Spinal cord (tissue), 10 donors: ENCODE results near the gene XRCC4. TPM values are rescaled to one million over a fixed set of nuclear protein-coding genes. Genes with fewer than 3 reads are reported as not detected.

Experiments
- DNase-seq, 6 donors: peaks; one replicate each; pipeline versions ENCODE4 v3.0.0 to v3.0.0-alpha.2; 2013 to 2015; ENCODE audit warnings: low spot score in 6 of 6, low read depth in 4 of 6
- H3K27ac ChIP-seq: one replicate; pipeline ENCODE4 v1.5.1; 2013; ENCODE audit warnings: low read depth, low read length, control low read depth
- H3K27me3 ChIP-seq: one replicate; pipeline ENCODE4 v1.6.1; 2013; ENCODE audit warnings: low read length; ENCODE audit not compliant: control insufficient read depth, insufficient read depth
- H3K36me3 ChIP-seq: one replicate; pipeline ENCODE4 v1.6.1; 2013; ENCODE audit warnings: low read length; ENCODE audit not compliant: control insufficient read depth, insufficient read depth
- H3K4me1 ChIP-seq: one replicate; pipeline ENCODE4 v1.6.1; 2013; ENCODE audit warnings: low read length; ENCODE audit not compliant: control insufficient read depth, insufficient read depth
- H3K4me3 ChIP-seq: one replicate; pipeline ENCODE4 v1.5.1; 2013; ENCODE audit warnings: low read depth, low read length, control low read depth
- H3K9me3 ChIP-seq: one replicate; pipeline ENCODE4 v1.6.1; 2013; ENCODE audit warnings: low read length; ENCODE audit not compliant: control insufficient read depth, insufficient read depth
- WGBS: methylation state at CpG from one replicate; pipeline ENCODE4 v1.1.5; 2013; ENCODE audit warnings: missing lambda C conversion rate; ENCODE audit not compliant: insufficient coverage; 5-methylcytosine and 5-hydroxymethylcytosine counted together
- long read RNA-seq, 4 donors: transcript quantifications; one replicate each; lab custom pipeline, GENCODE V29; 2026
- polyA plus RNA-seq, 2 donors: library from polyadenylated mRNA; unstranded; fragments of 120-200 nt; gene quantifications; one replicate each; pipeline ENCODE4 v1.2.1, GENCODE V29; 2013; ENCODE audit not compliant: insufficient read length in 2 of 2
- total RNA-seq, 2 donors: library from RNA; depleted of rRNA in 1 of 2; stranded (reverse); fragments of 120-200 nt in 1 of 2; fragments of >200 nt in 1 of 2; gene quantifications; one replicate each; pipeline versions ENCODE4 v1.2.3 to v1.2.4, GENCODE V29; 2013 to 2014
- donor health status: healthy.

Gene XRCC4
- total RNA-seq (10 to 100 TPM; 10.3 to 13.2 TPM), polyA plus RNA-seq (1 to 10 TPM; 7.6 to 9.1 TPM)
- long read RNA-seq, donor 1, partial matches to known transcripts, result 0 of 5 reads
- long read RNA-seq, donor 1, other reads (novel, unspliced or antisense), result 0 of 5 reads
- long read RNA-seq, donor 2, partial matches to known transcripts, result 0 of 3 reads
- long read RNA-seq, donor 2, other reads (novel, unspliced or antisense), result 0 of 3 reads
- long read RNA-seq, donor 3, partial matches to known transcripts, result 5 of 5 reads
- long read RNA-seq, donor 3, other reads (novel, unspliced or antisense), result 0 of 5 reads
- long read RNA-seq, donor 4, transcript XRCC4-202 (8 exons, 1,579 nt), result major isoform, 5 of 10 reads
- long read RNA-seq, donor 4, partial matches to known transcripts, result 0 of 10 reads
- long read RNA-seq, donor 4, other reads (novel, unspliced or antisense), result 0 of 10 reads

DNA sequence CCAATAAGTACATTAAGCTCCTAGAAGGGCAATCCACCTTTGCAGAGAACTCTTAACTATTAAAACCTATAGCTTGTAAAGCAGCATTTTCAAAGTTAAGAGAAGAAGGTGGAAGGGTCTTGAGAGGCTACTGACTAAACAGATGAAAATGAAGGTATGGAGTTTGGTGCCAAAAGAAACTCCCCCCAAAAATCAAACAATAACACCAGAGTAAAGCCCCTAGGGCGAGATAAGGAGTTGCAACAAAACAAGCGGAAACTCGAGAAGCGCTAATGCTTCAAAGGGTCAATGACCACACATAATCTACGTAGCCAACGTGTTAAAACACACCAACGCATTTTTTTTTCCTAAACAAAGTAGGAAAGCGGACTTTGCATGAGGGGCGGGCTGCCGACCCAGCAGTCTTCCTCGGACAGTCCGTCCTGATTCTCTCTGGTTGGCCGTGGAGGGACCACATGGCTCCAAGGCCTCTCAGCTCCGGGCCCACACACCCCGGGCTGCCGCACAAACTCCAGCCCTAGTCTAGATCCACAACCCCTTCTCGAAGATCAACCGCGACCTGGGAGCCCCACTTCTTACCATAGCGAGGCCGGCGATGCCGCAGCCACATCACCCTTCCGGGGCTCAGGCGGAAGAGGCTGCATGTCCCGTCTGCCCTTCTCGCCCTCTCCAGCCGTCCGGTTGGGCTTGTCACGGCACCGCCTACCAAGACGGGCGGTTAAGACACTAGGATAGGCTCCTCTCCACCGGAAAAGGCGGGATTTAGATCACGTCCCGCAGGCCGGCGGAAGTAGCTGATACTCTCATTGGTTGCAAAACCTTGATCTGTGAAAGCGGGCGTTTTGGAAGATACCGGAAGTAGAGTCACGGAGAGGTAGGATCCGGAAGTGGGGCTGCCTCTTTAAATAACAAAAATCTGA is at the start of gene XRCC4, which contains the start of gene TMEM167A:
TSS of gene XRCC4 (plus strand) at position 806 of the 920 bp plus-strand sequence. CDS start 27,373 bp downstream, outside the sequence.
TSS of gene TMEM167A (minus strand) at position 653 of the 920 bp plus-strand sequence. CDS start at position 582, 71 bp downstream.
- Histone ChIP-seq H3K9me3 (no peaks in the 10 kb centered on the region), H3K4me1 (no peaks in the 10 kb centered on the region), H3K27ac (peak within 1 kb of the TSS; percentile 95), H3K36me3 (no peaks in the 10 kb centered on the region), H3K4me3 (peak within 1 kb of the TSS; percentile 99), H3K27me3 (no peaks in the 10 kb centered on the region)
- whole genome bisulfite sequencing, result 0% methylated on average over 39 of the region's 44 CpGs
- DNase-seq, result peak; percentile 87 to 100 (median 96)

DNA sequence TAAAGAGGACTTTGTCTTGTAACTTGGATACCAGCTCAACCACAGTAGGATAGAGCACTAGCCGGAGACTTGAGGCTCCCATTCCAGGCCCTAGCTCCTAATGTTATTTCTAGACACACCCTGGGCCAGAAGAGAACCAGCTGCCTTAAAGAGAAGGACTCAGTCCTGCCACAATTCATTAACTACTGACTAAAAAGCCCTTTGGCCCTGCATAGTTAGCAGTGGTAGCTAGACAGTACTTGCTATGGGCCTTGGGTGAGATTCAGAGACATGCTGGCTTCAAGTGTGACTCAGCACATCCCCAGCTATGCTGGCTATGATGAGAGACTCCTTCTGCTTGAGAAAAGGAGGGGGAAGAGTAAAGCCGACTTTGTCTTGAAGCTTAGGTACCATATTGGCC is 47.4 kb upstream of the XRCC4 start:
- no peak for DNase-seq
- Histone ChIP-seq H3K27ac (no peak overlapping the region), H3K27me3 (no peaks in the 10 kb centered on the region), H3K4me3 (no peak overlapping the region), H3K9me3 (no peaks in the 10 kb centered on the region), H3K4me1 (no peaks in the 10 kb centered on the region), H3K36me3 (no peaks in the 10 kb centered on the region)
- 94% methylated on average over 2 of the region's 2 CpGs for WGBS

DNA sequence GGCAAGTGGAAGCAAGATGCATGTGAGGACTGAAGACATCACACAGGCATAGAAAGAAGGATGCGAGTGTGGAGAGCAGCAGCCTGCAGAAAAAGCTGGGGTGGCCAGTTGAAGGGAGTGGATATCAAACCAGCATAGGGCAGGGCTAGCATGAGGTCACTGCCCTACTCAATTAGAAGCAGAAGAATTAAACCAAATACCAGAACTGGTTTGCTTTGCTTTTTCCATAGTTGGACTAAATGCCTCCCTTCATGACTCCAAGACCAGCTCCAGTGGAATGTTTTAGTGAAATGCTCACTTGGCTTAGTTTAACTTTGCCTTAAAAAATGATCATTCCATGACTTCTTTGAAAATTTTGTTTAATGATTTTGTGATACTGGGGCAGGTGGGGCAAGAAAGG is 46.0 kb upstream of the XRCC4 start:
- Histone ChIP-seq H3K9me3 (no peaks in the 10 kb centered on the region), H3K27ac (no peak overlapping the region), H3K4me1 (peaks cover 6% of the 10 kb centered on the region), H3K27me3 (no peaks in the 10 kb centered on the region), H3K36me3 (no peaks in the 10 kb centered on the region), H3K4me3 (no peak overlapping the region)
- DNase-seq, result no peak
- WGBS, result 100% methylated on average over 1 of the region's 1 CpG

DNA sequence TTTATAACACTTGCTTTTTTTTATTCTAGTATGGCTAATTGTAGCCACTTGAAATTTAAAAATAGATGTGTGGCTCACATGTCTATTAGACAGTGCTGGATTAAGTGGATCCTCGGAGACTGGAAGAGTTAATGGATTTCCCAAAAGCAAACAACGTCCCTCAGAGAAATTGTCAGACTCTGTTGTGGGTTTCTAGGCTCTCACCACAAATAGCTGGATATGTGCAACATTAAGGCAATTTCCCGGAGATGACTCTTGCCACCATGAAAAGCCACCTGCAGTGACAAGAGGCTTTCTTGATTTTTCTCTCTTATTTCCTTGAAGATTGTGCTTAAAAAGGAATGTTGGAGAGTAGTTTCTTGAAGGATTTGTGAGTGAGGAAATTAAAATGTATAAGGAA is 43.3 kb upstream of the XRCC4 start:
- H3K9me3 ChIP-seq, result no peaks in the 10 kb centered on the region
- no peaks in the 10 kb centered on the region for H3K36me3 ChIP-seq
- no CpG with 5 or more reads among the region's 3 CpGs for WGBS
- H3K4me1 ChIP-seq, result peaks cover 6% of the 10 kb centered on the region
- H3K27ac ChIP-seq, result no peak overlapping the region
- no peak for DNase-seq
- H3K4me3 ChIP-seq, result no peak overlapping the region
- no peaks in the 10 kb centered on the region for H3K27me3 ChIP-seq

DNA sequence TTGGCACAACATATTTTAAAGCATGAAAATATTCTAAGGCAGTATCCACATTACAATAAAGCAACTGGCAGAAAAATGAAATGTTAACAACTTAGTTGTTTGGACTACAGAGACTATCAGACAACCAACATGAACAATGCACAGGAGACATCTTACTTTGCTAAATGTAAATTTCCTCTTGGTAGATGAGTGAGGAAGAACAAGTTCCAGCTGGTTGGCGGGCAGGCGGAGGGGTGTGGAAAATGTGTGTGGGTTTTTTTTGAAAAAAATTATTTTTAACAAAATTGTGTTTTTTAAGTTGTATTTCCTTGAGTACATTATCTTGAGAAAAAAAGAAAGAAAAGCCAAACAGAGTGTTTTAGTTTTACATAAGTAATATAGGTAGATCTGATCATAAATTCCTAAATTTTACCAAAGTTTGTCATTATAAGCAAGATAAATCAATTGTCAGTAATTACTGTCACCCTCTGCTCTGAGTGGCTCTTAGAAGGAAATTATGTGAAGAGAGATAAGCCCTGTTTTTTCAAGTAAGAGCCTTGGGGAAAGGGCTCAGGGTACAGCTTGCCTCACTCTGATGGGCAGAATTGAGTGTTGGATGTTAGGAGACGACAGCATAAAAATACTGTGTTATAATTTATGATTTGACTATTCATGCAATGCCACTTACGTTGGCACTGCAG is 42.7 kb upstream of the XRCC4 start:
- peaks cover 6% of the 10 kb centered on the region for H3K4me1 ChIP-seq
- 80% methylated on average over 2 of the region's 4 CpGs for WGBS
- H3K36me3 ChIP-seq, result no peaks in the 10 kb centered on the region
- no peak for DNase-seq
- H3K27me3 ChIP-seq, result no peaks in the 10 kb centered on the region
- no peaks in the 10 kb centered on the region for H3K9me3 ChIP-seq
- H3K27ac ChIP-seq, result no peak overlapping the region
- no peak overlapping the region for H3K4me3 ChIP-seq

DNA sequence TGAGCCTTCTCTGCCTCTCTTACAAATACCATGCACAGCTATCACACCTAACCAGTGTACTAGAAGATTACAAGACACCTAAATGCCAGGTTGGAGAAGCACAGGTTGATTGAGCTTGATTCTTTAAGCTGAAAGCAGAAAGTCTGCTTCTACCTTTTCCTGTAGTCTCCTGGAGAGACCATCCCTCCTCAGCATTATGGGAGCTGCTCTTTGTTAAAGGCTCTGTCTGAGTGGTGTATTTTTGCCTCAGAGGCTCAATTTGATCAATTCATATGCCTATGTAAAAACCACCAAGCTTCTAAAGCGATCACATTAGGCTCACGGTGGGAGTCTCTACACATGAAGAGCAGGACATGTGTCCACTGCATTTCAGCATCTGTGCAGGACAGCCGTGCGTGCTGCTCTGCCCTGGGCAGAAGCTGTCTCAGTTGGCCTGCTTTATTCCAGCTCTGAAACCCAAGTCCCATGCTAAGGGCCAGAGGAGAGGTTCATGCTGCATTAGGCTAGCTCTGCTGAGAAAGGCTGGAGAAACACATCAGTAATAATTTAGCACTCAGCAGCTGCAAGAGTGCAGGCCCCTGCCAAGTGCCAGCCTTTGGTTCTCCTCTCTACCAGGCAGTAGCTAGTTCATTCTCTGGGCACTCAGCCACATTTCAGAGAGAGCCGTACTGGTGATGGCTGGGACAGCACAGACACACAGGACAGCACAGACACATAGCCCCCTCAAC is 41.8 kb upstream of the XRCC4 start:
- 24% methylated on average over 4 of the region's 5 CpGs for WGBS
- Histone ChIP-seq H3K4me1 (peaks cover 6% of the 10 kb centered on the region), H3K27me3 (no peaks in the 10 kb centered on the region), H3K4me3 (no peak overlapping the region), H3K9me3 (no peaks in the 10 kb centered on the region), H3K27ac (peak overlapping the region; percentile 74), H3K36me3 (no peaks in the 10 kb centered on the region)
- peak; percentile 72 to 96 (median 84) for DNase-seq

DNA sequence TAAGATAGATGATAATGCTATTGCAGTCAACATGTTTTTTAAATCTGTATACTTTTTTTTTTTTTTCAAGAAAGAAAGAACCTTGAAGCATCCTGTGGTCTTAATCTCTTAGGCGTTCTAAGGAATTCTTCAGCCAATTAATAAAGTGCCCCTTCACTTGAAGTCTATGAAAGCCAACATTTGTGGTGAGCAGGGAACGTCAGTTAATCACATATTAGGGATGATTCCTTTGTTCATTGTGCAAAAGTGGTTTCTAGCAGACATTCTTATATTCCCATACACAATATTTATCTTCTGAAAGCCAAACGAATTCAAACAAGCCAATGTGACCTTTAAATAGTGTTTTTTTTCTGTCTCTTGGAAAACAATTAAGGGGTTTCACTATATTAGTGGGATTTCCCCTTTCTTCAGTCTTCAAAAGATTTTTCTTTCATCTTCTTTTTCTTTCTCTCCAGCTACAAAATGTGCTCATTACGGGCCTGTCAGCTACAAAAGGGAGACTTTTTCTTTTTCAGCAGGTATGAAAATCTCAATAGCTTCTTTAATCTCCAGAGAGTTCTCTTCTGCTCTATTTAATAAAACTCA is 40.3 kb upstream of the XRCC4 start:
- Histone ChIP-seq H3K27me3 (no peaks in the 10 kb centered on the region), H3K4me1 (peaks cover 6% of the 10 kb centered on the region), H3K36me3 (no peaks in the 10 kb centered on the region), H3K4me3 (no peak overlapping the region), H3K9me3 (no peaks in the 10 kb centered on the region), H3K27ac (no peak overlapping the region)
- WGBS, result no CpG with 5 or more reads among the region's 4 CpGs
- peak in 1 of 6 donors; percentile 32 for DNase-seq

DNA sequence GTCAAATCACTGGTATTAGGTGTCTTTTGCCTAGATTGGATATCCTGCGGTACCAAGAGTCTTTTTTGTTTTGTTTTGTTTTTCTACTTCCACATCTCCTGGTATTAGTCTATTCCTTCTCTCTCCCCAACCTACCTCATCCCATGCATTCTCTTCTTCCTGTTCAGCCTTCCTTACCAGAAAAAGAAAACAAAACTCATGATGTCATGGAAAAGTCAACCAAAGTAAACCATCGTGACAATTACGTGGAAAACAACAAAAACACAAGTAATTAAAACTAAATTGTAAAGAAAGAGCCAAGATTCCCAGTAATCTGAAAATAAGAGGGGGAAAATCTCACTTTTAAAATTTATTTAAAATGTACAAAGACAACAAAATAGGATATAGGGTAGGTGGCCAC is 38.4 kb upstream of the XRCC4 start:
- DNase-seq, result no peak
- Histone ChIP-seq H3K4me3 (no peak overlapping the region), H3K27ac (no peak overlapping the region), H3K27me3 (no peaks in the 10 kb centered on the region), H3K4me1 (peaks cover 6% of the 10 kb centered on the region), H3K9me3 (no peaks in the 10 kb centered on the region), H3K36me3 (no peaks in the 10 kb centered on the region)
- no CpG with 5 or more reads among the region's 3 CpGs for WGBS
